Measurements from ENCODE around the gene TBC1D22A. TPM values are rescaled to one million over a fixed set of nuclear protein-coding genes. Genes with fewer than 3 reads are reported as not detected.

The TBC1D22A gene
- polyA plus RNA-seq, 1 of the 3 experiments (the other 2 are of a cell fraction): 16.5 TPM

GRCh38 chr22:47151064-47151463 is 388.6 kb downstream of the TBC1D22A start:
- Histone ChIP-seq H4K20me1 (ENCODE audit: insufficient read depth) (no peaks in the 10 kb centered on the region), H3K9ac (no peak overlapping the region), H3K9me2 (no peaks in the 10 kb centered on the region), H3K79me2 (ENCODE audit: insufficient read depth) (no peaks in the 10 kb centered on the region), H2AFZ (ENCODE audit: low read depth) (no peak overlapping the region), H3K9me3 (no peaks in the 10 kb centered on the region), H3K27ac (ENCODE audit: low read depth in 2 of 2, low read length in 1 of 2) (peak overlapping the region in 1 of 2 experiments; percentile 16; a peak in 1 of 4 replicates), H3F3A (replicated peaks; ENCODE audit: insufficient read depth) (no peaks in the 10 kb centered on the region), H3K4me2 (peak overlapping the region; percentile 23; the same call in 1 of the 2 replicates), H3K4me3 (ENCODE audit: low read depth in 2 of 2, low read length in 1 of 2) (no peak overlapping the region), H3K4me1 (ENCODE audit: control insufficient read depth in 1 of 2, insufficient read depth in 2 of 2, low read depth in 1 of 2, low read length in 1 of 2) (peaks cover 7 to 40% of the 10 kb centered on the region in 2 experiments; a peak in 3 of 4 replicates), H3K27me3 (ENCODE audit: insufficient read depth) (no peaks in the 10 kb centered on the region), H3K36me3 (replicated peaks in 1 of 2; ENCODE audit: control insufficient read depth in 1 of 2, insufficient read depth in 2 of 2, low read length in 1 of 2) (no peaks in the 10 kb centered on the region)
- WGBS (ENCODE audit: low lambda C conversion rate): 98% methylated on average over 18 of the region's 19 CpGs
- DNase-seq: no peak
- ChIA-PET CTCF (no interaction called here), POLR2A (no interaction called here)
- TF ChIP-seq TCF12 (IDR thresholded peaks at IDR 0.05) (no peak), FOSL2 (IDR thresholded peaks at IDR 0.05; ENCODE audit: borderline replicate concordance, low read depth) (no peak), IRF3 (IDR thresholded peaks at IDR 0.05; ENCODE audit: low read depth, low read length) (no peak), CTCF (IDR thresholded peaks at IDR 0.05) (no peak), RCOR1 (IDR thresholded peaks at IDR 0.05; ENCODE audit: low read length) (no peak), FOXM1 (IDR thresholded peaks at IDR 0.05; ENCODE audit: low read depth) (no peak), ELF1 (IDR thresholded peaks at IDR 0.05) (no peak), SIN3A (IDR thresholded peaks at IDR 0.05; ENCODE audit: borderline replicate concordance, low read depth, low read length) (no peak), TAF1 (IDR thresholded peaks at IDR 0.05; ENCODE audit: borderline replicate concordance, low read depth, low read length) (no peak), POLR2AphosphoS5 (IDR thresholded peaks at IDR 0.05; ENCODE audit: low read depth, low read length) (no peak), SMC3 (IDR thresholded peaks at IDR 0.05; ENCODE audit: low read depth, low read length) (no peak), JUND (IDR thresholded peaks at IDR 0.05) (no peak), USF1 (IDR thresholded peaks at IDR 0.05; ENCODE audit: borderline replicate concordance, low read depth) (no peak)

- Histone ChIP-seq H3K9ac (no peak overlapping the region), H3F3A (replicated peaks; ENCODE audit: insufficient read depth) (no peaks in the 10 kb centered on the region), H3K79me2 (ENCODE audit: insufficient read depth) (no peaks in the 10 kb centered on the region), H3K27me3 (ENCODE audit: insufficient read depth) (no peaks in the 10 kb centered on the region), H3K27ac (ENCODE audit: low read depth in 2 of 2, low read length in 1 of 2) (0 out of 4 replicates have a peak overlapping the region, but pooled peaks of 1 of the 2 experiments have one; percentile 16), H3K9me3 (no peaks in the 10 kb centered on the region), H3K4me3 (ENCODE audit: low read depth in 2 of 2, low read length in 1 of 2) (no peak overlapping the region), H3K4me1 (ENCODE audit: control insufficient read depth in 1 of 2, insufficient read depth in 2 of 2, low read depth in 1 of 2, low read length in 1 of 2) (peaks cover 7 to 35% of the 10 kb centered on the region in 2 experiments; a peak in 3 of 4 replicates), H2AFZ (ENCODE audit: low read depth) (no peak overlapping the region), H4K20me1 (ENCODE audit: insufficient read depth) (no peaks in the 10 kb centered on the region), H3K36me3 (replicated peaks in 1 of 2; ENCODE audit: control insufficient read depth in 1 of 2, insufficient read depth in 2 of 2, low read length in 1 of 2) (no peaks in the 10 kb centered on the region), H3K9me2 (no peaks in the 10 kb centered on the region), H3K4me2 (peak overlapping the region; percentile 23; the same call in 1 of the 2 replicates)
- POLR2A ChIA-PET: no interaction called here
- peak; percentile 34; the same call in 1 of the 2 replicates for TF ChIP-seq FOSL2 (IDR thresholded peaks at IDR 0.05; ENCODE audit: borderline replicate concordance, low read depth)
- no peak for TF ChIP-seq ELF1 (IDR thresholded peaks at IDR 0.05)
- no peak for TF ChIP-seq POLR2AphosphoS5 (IDR thresholded peaks at IDR 0.05; ENCODE audit: low read depth, low read length)
- no peak for TF ChIP-seq RFX5 (IDR thresholded peaks at IDR 0.05; ENCODE audit: low read length)
- no peak for TF ChIP-seq NFIC (IDR thresholded peaks at IDR 0.05; ENCODE audit: borderline replicate concordance)
- no peak for TF ChIP-seq TAF1 (IDR thresholded peaks at IDR 0.05; ENCODE audit: borderline replicate concordance, low read depth, low read length)
- WGBS (ENCODE audit: low lambda C conversion rate): 0% methylated on average over 1 of the region's 10 CpGs
- CTCF ChIA-PET: no interaction called here
- no peak for DNase-seq
These were observed 389.0 kb downstream of the TBC1D22A start for GRCh38 chr22:47151490-47151889.
